Peyer's patch (tissue), 4 donors: ENCODE measurements around the gene CD68. TPM values are rescaled to one million over a fixed set of nuclear protein-coding genes. Genes with fewer than 3 reads are reported as not detected.

ENCODE experiments used
- DNase-seq, 3 donors: peaks; one replicate each; pipeline ENCODE4 v3.0.0-alpha.2; 2017 to 2019
- H3K27ac ChIP-seq, 4 donors: fragments of 200-600 bp; sonication (generic); one replicate each; pipeline ENCODE4 v1.5.1; 2016 to 2019
- H3K27me3 ChIP-seq, 2 donors: fragments of 200-600 bp; sonication (generic); one replicate each; pipeline ENCODE4 v1.5.1; 2019
- H3K36me3 ChIP-seq, 3 donors: fragments of 200-600 bp; sonication (generic); one replicate each; pipeline ENCODE4 v1.5.1; 2016 to 2019
- H3K4me1 ChIP-seq, 4 donors: fragments of 200-600 bp; sonication (generic); one replicate each; pipeline ENCODE4 v1.5.1; 2016 to 2019
- H3K4me3 ChIP-seq, 4 donors: fragments of 200-600 bp; sonication (generic); 1 replicate in 3 of 4; 2 replicates in 1 of 4; pipeline ENCODE4 v1.5.1; 2016 to 2019; ENCODE audit warnings: mild to moderate bottlenecking in 1 of 4
- H3K9me3 ChIP-seq, 4 donors: fragments of 200-600 bp; sonication (generic); one replicate each; pipeline ENCODE4 v1.5.1; 2016 to 2019; ENCODE audit warnings: mild to moderate bottlenecking in 1 of 4
- CTCF ChIP-seq, 6 experiments: fragments of 450-650 bp in 4 of 6; fragments of 200-600 bp in 2 of 6; sonication (generic) in 1 of 6; IDR thresholded peaks; one replicate each; pipeline ENCODE4 v1.5.1; 2017 to 2019; ENCODE audit warnings: antibody characterized with exemption in 6 of 6, mild to moderate bottlenecking in 3 of 6, moderate library complexity in 1 of 6
- POLR2A ChIP-seq, 2 donors: fragments of 450-650 bp; IDR thresholded peaks; one replicate each; pipeline ENCODE4 v1.5.1; 2017; ENCODE audit warnings: antibody characterized with exemption in 2 of 2, mild to moderate bottlenecking in 2 of 2, moderate library complexity in 2 of 2
- total RNA-seq, 4 donors: library from RNA; depleted of rRNA; stranded (reverse); fragments of >200 nt; gene quantifications; one replicate each; pipeline ENCODE4 v1.1.0, GENCODE V29; 2016

Gene CD68
- total RNA-seq, 4 donors from 2014 or later, result 42.1 to 149 (median 124) TPM

GRCh38 chr17:7557775-7558543, 21.5 kb upstream of the CD68 start:
- no peaks in the 10 kb centered on the region for H3K27me3 ChIP-seq
- H3K36me3 ChIP-seq, result no peaks in the 10 kb centered on the region
- H3K4me1 ChIP-seq, result peaks cover 7 to 49% (median 32%) of the 10 kb centered on the region in 4 donors
- peak; percentile 77 to 94 (median 93) for DNase-seq
- TF ChIP-seq CTCF (IDR thresholded peaks at IDR 0.05) (peak in 2 of 6 experiments; percentile 8 to 11), POLR2A (IDR thresholded peaks at IDR 0.05) (peak; percentile 83 to 87)
- peaks cover 0 to 4% (median 0%) of the 10 kb centered on the region in 4 donors for H3K9me3 ChIP-seq
- H3K27ac ChIP-seq, result peak overlapping the region; percentile 89 to 99 (median 93)
- peak overlapping the region; percentile 17 to 99 (median 51) for H3K4me3 ChIP-seq

DNA sequence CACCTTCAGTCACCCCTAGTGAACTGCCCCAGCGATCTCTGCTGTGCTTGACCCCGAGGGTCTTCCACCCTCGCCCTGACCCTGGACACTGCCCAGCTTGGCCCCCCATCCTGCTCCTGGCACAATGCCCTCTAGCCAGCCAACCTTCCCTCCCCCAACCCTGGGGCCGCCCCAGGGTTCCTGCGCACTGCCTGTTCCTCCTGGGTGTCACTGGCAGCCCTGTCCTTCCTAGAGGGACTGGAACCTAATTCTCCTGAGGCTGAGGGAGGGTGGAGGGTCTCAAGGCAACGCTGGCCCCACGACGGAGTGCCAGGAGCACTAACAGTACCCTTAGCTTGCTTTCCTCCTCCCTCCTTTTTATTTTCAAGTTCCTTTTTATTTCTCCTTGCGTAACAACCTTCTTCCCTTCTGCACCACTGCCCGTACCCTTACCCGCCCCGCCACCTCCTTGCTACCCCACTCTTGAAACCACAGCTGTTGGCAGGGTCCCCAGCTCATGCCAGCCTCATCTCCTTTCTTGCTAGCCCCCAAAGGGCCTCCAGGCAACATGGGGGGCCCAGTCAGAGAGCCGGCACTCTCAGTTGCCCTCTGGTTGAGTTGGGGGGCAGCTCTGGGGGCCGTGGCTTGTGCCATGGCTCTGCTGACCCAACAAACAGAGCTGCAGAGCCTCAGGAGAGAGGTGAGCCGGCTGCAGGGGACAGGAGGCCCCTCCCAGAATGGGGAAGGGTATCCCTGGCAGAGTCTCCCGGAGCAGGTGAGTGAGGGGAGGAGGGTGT, 20.7 kb upstream of the CD68 start, which contains the start of gene TNFSF13:
Gene TNFSF13 (plus strand): TSS at position 207 of the 776 bp plus-strand sequence. CDS start 290 bp downstream, at position 497.
- Histone ChIP-seq H3K4me1 (peaks cover 9 to 57% (median 32%) of the 10 kb centered on the region in 4 donors), H3K9me3 (peaks cover 0 to 4% (median 0%) of the 10 kb centered on the region in 4 donors), H3K36me3 (peaks cover 0 to 6% (median 0%) of the 10 kb centered on the region in 3 donors), H3K27ac (peak within 1 kb of the TSS; percentile 89 to 99 (median 93)), H3K4me3 (peak within 1 kb of the TSS; percentile 17 to 99 (median 51)), H3K27me3 (no peaks in the 10 kb centered on the region)
- DNase-seq, result peak; percentile 39 to 78 (median 67)
- TF ChIP-seq POLR2A (IDR thresholded peaks at IDR 0.05), result no peak
- no peak for TF ChIP-seq CTCF (IDR thresholded peaks at IDR 0.05)

GRCh38 chr17:7559320-7560171, 19.9 kb upstream of the CD68 start:
- peaks cover 0 to 14% (median 0%) of the 10 kb centered on the region in 3 donors for H3K36me3 ChIP-seq
- DNase-seq, result peak in 2 of 3 donors; percentile 58 to 66
- H3K9me3 ChIP-seq, result peaks cover 0 to 4% (median 0%) of the 10 kb centered on the region in 4 donors
- peak overlapping the region; percentile 17 to 99 (median 51) for H3K4me3 ChIP-seq
- H3K27ac ChIP-seq, result peak overlapping the region; percentile 89 to 99 (median 93)
- peaks cover 9 to 65% (median 32%) of the 10 kb centered on the region in 4 donors for H3K4me1 ChIP-seq
- TF ChIP-seq CTCF (IDR thresholded peaks at IDR 0.05) (no peak), POLR2A (IDR thresholded peaks at IDR 0.05) (no peak)
- H3K27me3 ChIP-seq, result no peaks in the 10 kb centered on the region

- TF ChIP-seq CTCF (IDR thresholded peaks at IDR 0.05) (peak; percentile 40 to 78 (median 66)), POLR2A (IDR thresholded peaks at IDR 0.05) (no peak)
- DNase-seq, result peak; percentile 66 to 86 (median 82)
- no peaks in the 10 kb centered on the region for H3K27me3 ChIP-seq
- H3K4me3 ChIP-seq, result peak overlapping the region in 3 of 4 donors; percentile 71 to 99 (median 98)
- H3K9me3 ChIP-seq, result peaks cover 0 to 4% (median 0%) of the 10 kb centered on the region in 4 donors
- peak overlapping the region; percentile 89 to 99 (median 93) for H3K27ac ChIP-seq
- peaks cover 0 to 23% (median 0%) of the 10 kb centered on the region in 3 donors for H3K36me3 ChIP-seq
- peaks cover 9 to 68% (median 32%) of the 10 kb centered on the region in 4 donors for H3K4me1 ChIP-seq
Measured at GRCh38 chr17:7560172-7561027, 19.0 kb upstream of the CD68 start.
